GM12878 (cell line): Measurements from ENCODE around the gene EPHA2. TPM values are rescaled to one million over a fixed set of nuclear protein-coding genes. Genes with fewer than 3 reads are reported as not detected.

ENCODE experiments used
- ATAC-seq: fragments of 200-7000 bp; cut with Tn5 transposase; 3 replicates; pipeline ENCODE4 v1.9.1; 2020; ENCODE audit warnings: mild to moderate bottlenecking, moderate library complexity
- BruUV-seq: library from RNA; stranded (reverse); fragments of 400-500 nt; replicated peaks from 2 replicates; lab custom pipeline; 2021; lab: Mats Ljungman, UMichigan
- CTCF ChIA-PET: fragments of 300-600 bp; sonication (Branson Sonifier 250); formaldehyde crosslinking; extraction: SDS; loops from one replicate; lab custom pipeline; 2021; ENCODE audit warnings: inconsistent platforms; lab: Yijun Ruan, JAX
- POLR2A ChIA-PET: fragments of 350-600 bp; formaldehyde crosslinking; extraction: SDS; loops from one replicate; lab custom pipeline; 2021; ENCODE audit warnings: inconsistent platforms; lab: Charles Lee
- RAD21 ChIA-PET: fragments of 300-600 bp; sonication (Branson Sonifier 250); formaldehyde crosslinking; loops from one replicate; lab custom pipeline; 2023; ENCODE audit warnings: antibody characterized with exemption; ENCODE audit not compliant: unreplicated experiment; lab: Charles Lee
- SMC1A ChIA-PET: fragments of 300-600 bp; sonication (Branson Sonifier 250); formaldehyde crosslinking; loops from one replicate; lab custom pipeline; 2023; ENCODE audit not compliant: unreplicated experiment, uncharacterized antibody; lab: Charles Lee
- DNase-seq: peaks from one replicate; pipeline ENCODE4 v3.0.0-alpha.2; 2011; ENCODE audit warnings: low read depth, low spot score
- FAIRE-seq: peaks from 3 replicates; lab custom pipeline; 2011; peaks lifted over from hg19 to GRCh38; lab: Jason Lieb, UNC
- H2AFZ ChIP-seq: 2 replicates; pipeline ENCODE4 v1.6.0; 2011; ENCODE audit warnings: low read depth, low read length, control low read depth; ENCODE audit not compliant: control insufficient read depth
- H3K27ac ChIP-seq: 2 replicates; pipeline ENCODE4 v1.5.1; 2011; ENCODE audit warnings: control low read depth; ENCODE audit not compliant: control insufficient read depth, insufficient read depth
- H3K27me3 ChIP-seq, 2 experiments: replicated peaks in 1 of 2; 2 replicates each; pipeline versions ENCODE4 v1.6.0 to v1.6.1; 2011; ENCODE audit warnings: low read length in 1 of 2; ENCODE audit not compliant: control insufficient read depth in 2 of 2, insufficient read depth in 2 of 2
- H3K36me3 ChIP-seq, 2 experiments: 2 replicates each; pipeline ENCODE4 v1.5.1; 2011; ENCODE audit warnings: low read length in 1 of 2; ENCODE audit not compliant: control insufficient read depth in 2 of 2, insufficient read depth in 2 of 2
- H3K4me1 ChIP-seq: 2 replicates; pipeline ENCODE4 v1.6.1; 2011; ENCODE audit warnings: mild to moderate bottlenecking, low read length, moderate library complexity, mixed read lengths; ENCODE audit not compliant: control insufficient read depth, insufficient read depth
- H3K4me2 ChIP-seq: 2 replicates; pipeline ENCODE4 v1.6.0; 2011; ENCODE audit warnings: control low read depth; ENCODE audit not compliant: control insufficient read depth, insufficient read depth
- H3K4me3 ChIP-seq: fragments of 200-600 bp; sonication (generic); 2 replicates; pipeline ENCODE4 v1.5.1; 2016
- H3K79me2 ChIP-seq: 2 replicates; pipeline ENCODE4 v1.6.0; 2011; ENCODE audit warnings: low read length; ENCODE audit not compliant: control insufficient read depth, insufficient read depth
- H3K9ac ChIP-seq: 2 replicates; pipeline ENCODE4 v1.8.0; 2011; ENCODE audit warnings: low read length, control low read depth, mixed read lengths; ENCODE audit not compliant: control insufficient read depth, insufficient read depth
- H3K9me3 ChIP-seq: replicated peaks from 3 replicates; pipeline ENCODE4 v1.5.1; 2011; ENCODE audit warnings: mild to moderate bottlenecking, low read length; ENCODE audit not compliant: control insufficient read depth, insufficient read depth
- H4K20me1 ChIP-seq: 2 replicates; pipeline ENCODE4 v1.6.0; 2011; ENCODE audit not compliant: control insufficient read depth, insufficient read depth
- SMARCA5 ChIP-seq: fragments of 450-650 bp; IDR thresholded peaks from 2 replicates; pipeline ENCODE4 v1.6.1; 2017; ENCODE audit warnings: mild to moderate bottlenecking
- ZNF592 ChIP-seq: fragments of 450-650 bp; IDR thresholded peaks from 2 replicates; pipeline ENCODE4 v1.6.1; 2017; ENCODE audit warnings: mild to moderate bottlenecking, moderate library complexity
- WGBS: methylation state at CpG from one replicate; pipeline ENCODE4 v1.1.6; 2016; ENCODE audit warnings: low lambda C conversion rate; ENCODE audit not compliant: insufficient replicate concordance, insufficient coverage; ENCODE audit errors: missing lambda C conversion rate; 5-methylcytosine and 5-hydroxymethylcytosine counted together
- in situ Hi-C: fragments of 300-500 bp; cut with MboI; formaldehyde crosslinking; loops from 9 replicates; pipeline ENCODE4 v1.14.3; 2018; ENCODE audit warnings: mixed read lengths
- intact Hi-C: fragments of 100-400 bp; cut with micrococcal nuclease; formaldehyde crosslinking; loops from one replicate; pipeline ENCODE4 v1.14.2; 2022; ENCODE audit not compliant: unreplicated experiment
- polyA plus RNA-seq, 11 experiments: library from polyadenylated mRNA; depleted of rRNA in 4 of 11; unstranded in 6 of 11; stranded (reverse) in 5 of 11; fragments of >200 nt; fragmentation: Nextera tagmentation in 4 of 11; fragmentation: Illumina TruSeq in 1 of 11; extraction: Ambion mirVana in 4 of 11; extraction: Trizol in 1 of 11; gene quantifications; 1 replicate in 1 of 11; 2 replicates in 10 of 11; pipeline versions ENCODE4 v1.2.1 to v1.2.3, GENCODE V29; 2011 to 2016; ENCODE audit warnings: inconsistent platforms in 2 of 11, missing spikeins in 2 of 11, low read depth in 1 of 11
- total RNA-seq, 4 experiments: library from RNA; depleted of rRNA in 3 of 4; stranded (reverse); fragments of >200 nt in 3 of 4; fragmentation: Illumina TruSeq in 1 of 4; extraction: Trizol in 1 of 4; gene quantifications; 2 replicates each; pipeline versions ENCODE4 v1.2.1 to v1.2.3, GENCODE V29; 2013 to 2021

Gene EPHA2
- total and polyA plus RNA-seq, 10 of the 15 experiments (the other 5 are each of a cell fraction or from before 2014, with no cell fraction given) = 0.04 to 0.51 (median 0.23) TPM; not detected in 2

DNA sequence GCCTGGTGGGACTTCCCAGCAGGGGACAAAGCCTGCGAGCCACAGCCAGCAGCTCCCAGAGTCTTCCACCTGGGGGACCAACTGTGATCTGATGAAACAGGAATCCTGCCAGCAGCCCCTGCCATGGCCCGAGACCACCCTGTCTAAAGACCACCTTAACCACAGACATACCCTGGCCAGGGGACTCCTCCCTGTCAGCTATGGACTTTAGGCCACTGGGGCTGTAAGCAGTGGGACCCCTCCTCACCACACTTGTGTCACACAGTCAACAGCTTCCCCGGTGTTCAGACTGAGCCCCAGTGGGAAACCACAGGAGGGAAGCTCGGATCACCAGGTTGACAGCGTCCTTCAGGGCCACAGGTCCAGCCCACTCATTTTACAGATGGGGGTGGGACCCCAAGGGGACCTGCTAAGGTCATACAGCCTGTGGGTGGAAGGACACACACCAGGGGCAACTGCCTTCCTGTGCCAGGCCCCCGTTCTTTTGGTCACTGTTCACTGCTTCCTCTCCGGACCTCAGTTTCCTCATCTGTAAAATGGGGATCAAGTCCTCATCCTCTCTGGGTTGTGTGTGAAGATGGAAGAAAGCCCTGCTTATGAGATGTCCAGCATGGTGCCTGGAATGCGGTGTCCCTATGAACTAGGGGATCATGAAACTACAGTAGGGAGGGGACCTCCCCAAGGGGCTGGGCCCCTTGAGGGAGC lies 11.4 kb downstream of the EPHA2 start:
- TF ChIP-seq SMARCA5 (0 out of 2 replicates have a peak, but pooled peaks have one; percentile 40), ZNF592 (no peak)
- TF ChIP-seq, all 136 proteins: peak for 1
- Histone ChIP-seq H3K79me2 (no peaks in the 10 kb centered on the region), H4K20me1 (no peaks in the 10 kb centered on the region), H3K27ac (no peak overlapping the region), H2AFZ (no peak overlapping the region), H3K9ac (no peak overlapping the region), H3K4me3 (no peak overlapping the region), H3K36me3 (no peaks in the 10 kb centered on the region), H3K27me3 (no peaks in the 10 kb centered on the region), H3K4me2 (no peak overlapping the region), H3K4me1 (peaks cover 17% of the 10 kb centered on the region), H3K9me3 (no peaks in the 10 kb centered on the region)
- in situ Hi-C loops (no loop called here), intact Hi-C loops (no loop called here)
- no TSS peak for BruUV-seq
- SMC1A ChIA-PET = interaction anchor here (1.2 kb wide), 1 partner anchor 24 kb away, joined by 3 read pairs; no protein-coding TSS in a partner anchor
- CTCF ChIA-PET = no interaction called here
- no peak for DNase-seq
- RAD21 ChIA-PET = interaction anchor here (1.0 to 1.1 kb wide), 2 partner anchors 65 to 99 kb away, joined by 3 to 4 read pairs; no protein-coding TSS in a partner anchor
- no peak for FAIRE-seq
- POLR2A ChIA-PET = no interaction called here
- ATAC-seq = no peak
- WGBS = 23% methylated on average over 8 of the region's 8 CpGs
